Islet precursor cell (in vitro differentiated cells): ENCODE results near the gene GALNT9.
A peak's percentile ranks its signal among the peaks of the same experiment; 100 is the strongest.
"Not testable (repeated sequence)": the region's sequence is repeated elsewhere in the genome, so short reads cannot be mapped to it uniquely, and the experiment has no call there.

ENCODE experiments used
- DNase-seq: peaks from one replicate; pipeline ENCODE4 v3.0.0-alpha.2; 2018

The GALNT9 gene

DNA sequence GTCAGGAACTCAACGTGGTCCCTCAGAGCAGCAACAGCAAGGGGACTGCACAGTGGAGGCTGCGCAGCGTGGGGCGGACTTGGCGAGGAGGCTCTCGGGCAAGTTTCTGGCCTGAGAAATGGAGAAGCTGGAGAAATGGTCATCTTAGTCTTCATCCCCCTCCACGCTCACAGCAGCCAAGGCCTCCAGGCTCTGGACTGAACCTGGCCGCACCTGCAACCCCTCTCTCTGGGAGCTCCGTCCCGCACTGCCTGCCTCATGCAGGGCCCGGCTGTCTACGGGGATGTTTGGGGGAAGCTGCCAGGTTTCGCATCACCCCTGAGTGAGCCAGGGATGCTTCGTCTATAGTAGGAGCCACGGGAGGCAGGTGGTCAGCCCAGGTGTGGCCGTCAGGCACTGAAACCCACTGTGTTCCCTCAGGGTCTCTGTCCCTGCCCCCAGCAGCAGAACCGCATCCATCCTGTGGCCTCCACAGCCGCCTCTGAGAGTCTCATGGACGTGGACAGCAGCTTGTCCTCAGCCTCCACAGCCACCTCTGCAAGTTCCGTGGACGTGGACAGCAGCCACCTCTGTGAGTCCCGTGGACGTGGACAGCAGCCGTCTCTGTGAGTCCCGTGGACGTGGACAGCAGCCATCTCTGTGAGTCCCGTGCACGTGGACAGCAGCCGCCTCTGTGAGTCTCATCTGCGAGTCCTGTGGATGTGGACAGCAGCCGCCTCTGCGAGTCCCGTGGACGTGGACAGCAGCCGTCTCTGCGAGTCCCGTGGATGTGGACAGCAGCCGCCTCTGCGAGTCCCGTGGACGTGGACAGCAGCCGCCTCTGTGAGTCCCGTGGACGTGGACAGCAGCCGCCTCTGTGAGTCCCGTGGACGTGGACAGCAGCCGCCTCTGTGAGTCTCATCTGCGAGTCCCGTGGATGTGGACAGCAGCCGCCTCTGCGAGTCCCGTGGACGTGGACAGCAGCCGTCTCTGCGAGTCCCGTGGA lies 29.1 kb upstream of the GALNT9 start:
- not testable (repeated sequence) for DNase-seq

DNA sequence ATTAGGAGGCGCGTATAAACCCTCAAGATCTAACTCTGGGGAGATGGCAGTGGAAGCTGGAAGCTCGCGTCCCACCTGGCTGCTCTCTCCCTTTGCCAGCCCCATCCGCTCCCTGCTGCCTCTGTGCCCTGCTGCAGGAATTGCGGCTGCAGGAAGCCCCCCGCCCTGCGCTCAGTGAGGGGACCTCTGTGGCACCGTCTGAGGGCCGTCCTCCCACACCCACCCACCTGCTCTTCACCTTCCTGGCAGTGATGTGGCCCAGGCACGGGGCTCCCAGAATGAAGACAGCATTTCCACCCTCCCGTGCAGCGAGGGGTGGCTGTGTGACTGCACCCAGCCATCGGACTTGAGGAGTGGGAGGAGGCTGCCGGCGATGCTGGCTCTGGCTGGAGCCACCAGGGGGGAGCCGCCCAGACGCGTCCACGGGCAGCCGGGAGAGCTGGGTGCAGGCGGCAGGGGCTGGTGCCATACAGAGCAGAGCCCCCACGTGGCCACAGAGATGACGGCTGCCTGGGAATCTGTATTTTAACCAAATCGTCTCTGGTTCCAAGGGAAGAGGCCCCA lies 28.3 kb upstream of the GALNT9 start:
- no peak for DNase-seq

DNA sequence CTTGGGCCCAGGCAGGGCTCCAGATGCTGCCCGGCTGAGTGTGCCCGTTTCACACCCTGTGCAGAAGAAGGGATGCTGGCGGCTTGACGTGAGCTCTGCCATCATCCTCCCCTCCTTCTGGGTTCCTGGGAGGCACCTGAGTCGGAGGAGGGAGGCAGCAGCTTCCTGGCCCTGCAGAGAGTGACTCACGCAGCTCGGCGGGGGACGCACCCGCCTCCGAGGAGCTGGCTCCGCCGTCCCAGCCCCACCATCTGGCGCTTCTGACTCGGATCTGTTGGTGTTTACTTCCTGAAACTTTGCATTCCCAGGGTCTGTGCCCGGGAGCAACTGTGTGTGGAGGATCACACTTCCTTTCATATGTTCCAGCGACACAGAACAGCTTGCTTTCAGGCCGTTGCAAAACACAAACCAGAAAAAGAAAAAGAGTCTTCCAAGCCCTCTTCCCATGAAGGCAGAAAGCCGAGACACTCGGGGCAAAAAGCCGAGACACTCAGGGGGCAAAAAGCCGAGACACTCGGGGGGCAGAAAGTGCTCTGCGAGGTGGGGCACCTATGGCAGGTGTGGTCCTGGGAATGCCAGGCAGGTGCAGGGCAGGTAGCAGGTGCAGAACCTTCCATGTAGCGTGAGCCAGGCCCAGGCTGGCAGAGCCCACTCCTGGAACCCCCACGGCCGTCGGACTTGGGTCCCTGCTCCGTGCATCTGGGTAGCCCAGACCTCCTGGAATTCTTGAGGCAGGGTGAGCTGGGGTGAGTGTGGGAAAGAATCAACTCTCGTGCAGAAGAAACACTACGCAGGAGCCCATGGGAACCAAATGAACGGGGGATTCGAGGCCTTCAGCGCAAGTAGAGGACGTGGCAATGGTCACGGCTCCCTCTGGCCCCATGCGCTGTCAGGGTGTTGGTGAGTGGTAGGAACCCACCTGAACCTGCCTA lies 27.6 kb upstream of the GALNT9 start:
- peak; percentile 93 for DNase-seq

DNA sequence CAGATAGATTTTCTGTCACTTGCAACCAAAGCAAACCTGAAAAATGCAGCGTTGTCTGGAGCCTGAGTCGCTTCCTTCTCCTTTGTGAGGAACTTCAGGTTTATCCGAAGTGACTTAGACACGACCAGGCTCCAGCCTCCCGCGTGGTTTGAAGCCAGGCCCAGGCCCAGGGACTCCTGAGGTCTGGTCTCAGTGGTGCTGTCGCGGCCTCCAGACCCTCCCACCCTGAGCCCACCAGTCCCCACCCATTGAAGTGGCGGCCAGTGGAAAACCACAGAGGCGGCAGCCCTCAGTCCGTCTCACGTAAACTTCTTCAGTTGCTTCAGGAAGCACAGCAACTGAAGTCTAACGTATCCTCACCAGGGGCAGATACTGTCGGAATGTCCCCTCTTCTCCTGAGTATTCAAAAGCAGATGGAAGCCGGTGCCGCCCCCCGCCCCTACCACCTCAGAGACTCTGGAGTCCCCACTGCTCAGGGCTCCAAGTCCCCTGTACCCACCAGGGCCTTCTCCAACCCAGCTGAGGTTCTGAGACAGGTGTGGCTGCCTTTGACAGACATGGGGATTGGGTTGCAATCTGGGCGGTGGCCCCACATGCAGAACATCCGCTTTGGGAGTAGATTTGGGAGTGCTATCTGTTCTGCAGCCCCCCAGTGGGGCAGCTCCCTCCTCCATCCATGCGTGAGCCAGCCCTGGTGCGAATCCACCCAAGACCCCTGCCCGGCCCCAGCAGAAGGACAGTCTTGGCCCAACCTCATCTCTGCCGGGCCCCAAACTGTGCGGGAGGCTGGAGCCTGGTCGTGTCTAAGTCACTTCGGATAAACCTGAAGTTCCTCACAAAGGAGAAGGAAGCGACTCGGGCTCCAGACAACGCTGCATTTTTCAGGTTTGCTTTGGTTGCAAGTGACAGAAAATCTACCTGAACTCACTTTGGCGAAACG lies 26.6 kb upstream of the GALNT9 start:
- no peak for DNase-seq

DNA sequence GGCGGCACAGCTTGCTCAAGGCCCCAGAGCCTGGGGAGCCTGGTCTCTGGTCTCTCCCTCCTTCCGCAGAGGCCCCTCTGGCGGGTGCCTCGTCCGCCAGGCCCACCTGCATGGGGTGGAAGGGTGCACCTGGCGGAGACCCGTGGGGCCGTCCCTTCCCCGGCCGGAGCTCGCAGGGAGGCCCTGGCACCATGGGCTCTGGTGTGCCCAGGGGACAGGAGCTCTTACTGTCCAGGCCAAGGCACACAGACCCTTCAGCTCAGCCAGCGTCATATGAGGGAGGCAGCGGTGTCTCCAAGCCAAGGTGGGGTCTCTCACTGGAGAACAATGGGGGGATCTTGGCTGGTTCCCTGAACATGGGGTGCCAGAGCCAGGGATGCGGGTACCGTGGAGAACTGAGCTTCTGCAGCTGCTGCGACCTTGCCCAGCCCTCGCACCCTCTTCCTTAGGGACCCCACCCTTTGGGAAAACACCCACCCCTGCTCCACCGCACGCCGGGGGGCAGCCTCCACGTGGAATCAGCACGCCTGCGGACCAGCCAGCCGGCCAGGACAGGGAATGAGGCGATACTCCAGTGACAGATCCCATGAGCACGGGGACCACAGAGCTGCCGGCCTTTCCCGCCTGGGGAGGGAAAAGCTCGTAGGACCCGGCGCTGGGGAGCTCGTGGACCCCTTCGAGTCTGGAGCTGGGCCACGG lies 25.7 kb upstream of the GALNT9 start:
- no peak for DNase-seq

DNA sequence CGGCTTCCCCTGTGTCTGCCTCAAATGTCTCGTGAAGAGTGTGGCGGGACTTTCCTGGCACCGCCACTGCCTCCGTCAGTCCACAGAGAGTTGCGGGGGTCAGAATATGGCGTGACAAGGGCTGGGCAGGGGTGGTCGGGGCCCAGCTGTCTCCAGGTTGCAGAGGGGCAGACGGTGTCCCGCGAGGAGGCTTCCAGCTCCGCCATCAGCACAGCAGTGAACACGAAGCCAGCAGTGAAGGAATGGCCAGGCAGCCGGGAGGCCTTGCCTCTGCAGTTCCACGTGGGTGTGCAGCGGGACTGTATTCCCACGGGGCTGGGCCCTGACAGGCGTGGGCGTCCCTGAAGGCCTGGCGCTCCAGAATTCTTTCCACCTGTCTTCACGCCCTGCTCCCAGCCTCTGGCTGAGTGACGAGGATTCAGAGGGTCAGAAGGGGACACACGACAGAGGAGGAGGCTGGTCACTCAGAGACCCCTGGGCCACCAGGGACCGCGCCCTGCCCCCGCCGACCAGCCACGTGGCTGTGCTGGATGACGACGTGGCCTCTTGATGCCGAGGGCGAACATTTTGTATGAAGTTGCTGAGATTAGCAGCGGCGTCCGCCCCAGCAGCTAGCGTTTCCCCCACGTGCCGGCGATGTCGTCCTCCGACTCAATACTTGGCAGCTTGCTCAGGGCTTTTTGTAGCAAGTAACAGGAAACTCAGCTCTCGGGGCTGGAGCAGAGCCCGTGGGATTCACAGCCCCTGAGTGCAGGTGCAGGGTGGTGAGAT lies 25.0 kb upstream of the GALNT9 start:
- no peak for DNase-seq

DNA sequence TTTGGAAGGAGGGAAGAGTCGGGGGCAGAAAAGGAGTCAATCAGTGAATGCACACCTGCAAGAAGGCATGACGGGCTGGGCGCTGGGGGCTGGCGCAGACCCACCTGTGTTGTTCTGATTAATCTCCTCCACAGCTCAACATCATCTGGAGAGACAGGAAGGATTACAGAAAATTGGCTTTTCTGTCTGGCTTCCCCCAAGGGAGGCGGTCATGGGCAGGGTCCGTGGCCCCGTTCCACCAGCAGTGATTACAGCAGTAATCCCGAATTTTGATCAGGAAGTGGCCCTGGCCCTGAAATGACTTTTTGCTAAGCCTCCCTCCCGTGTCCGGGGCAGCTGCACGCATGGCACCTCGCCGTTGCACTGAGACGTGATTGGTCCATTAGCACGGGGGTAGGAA lies 24.4 kb upstream of the GALNT9 start:
- no peak for DNase-seq

DNA sequence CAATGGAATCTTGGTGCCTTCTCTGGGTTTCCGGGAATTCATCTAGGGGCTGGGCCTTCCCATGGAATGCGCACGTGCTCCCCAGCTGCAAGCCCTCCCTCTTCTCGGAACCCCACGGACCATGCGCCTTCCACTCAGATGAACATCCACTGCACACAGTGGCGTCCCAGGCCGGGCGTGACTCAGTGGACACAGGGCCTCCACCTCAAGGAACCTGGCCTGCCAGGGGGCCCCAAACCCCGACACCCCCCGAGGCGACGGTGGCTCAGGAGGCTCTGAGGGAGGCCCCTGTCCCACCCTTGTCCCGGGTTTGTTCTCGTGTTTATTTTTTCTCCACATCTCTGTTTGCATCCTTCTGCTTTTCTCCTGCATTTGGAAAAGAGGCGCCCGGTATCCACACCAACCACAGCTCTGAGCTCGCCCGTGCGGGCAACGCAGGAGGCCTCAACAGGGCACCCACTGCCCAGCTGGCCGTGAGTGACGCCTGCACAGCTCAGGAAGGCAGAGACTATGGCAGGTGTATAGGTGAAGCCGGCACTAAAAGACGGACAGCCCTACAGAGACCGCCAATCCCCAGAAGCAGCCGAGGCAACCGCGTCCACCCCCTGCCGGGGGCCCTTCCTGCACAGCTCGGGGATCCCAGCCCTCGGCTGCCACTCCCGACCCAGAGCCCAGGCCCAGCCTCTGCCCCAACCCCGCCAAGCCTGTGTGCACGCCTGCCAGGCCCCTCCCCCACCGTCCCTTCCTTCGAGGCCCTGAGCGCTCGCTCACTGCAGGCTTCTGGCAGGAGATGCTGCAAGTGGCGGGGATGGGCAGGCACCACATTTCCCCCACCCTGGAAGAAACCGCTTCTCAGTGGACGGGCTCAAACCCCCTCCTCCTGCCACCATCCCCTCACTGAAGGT lies 23.8 kb upstream of the GALNT9 start:
- no peak for DNase-seq

DNA sequence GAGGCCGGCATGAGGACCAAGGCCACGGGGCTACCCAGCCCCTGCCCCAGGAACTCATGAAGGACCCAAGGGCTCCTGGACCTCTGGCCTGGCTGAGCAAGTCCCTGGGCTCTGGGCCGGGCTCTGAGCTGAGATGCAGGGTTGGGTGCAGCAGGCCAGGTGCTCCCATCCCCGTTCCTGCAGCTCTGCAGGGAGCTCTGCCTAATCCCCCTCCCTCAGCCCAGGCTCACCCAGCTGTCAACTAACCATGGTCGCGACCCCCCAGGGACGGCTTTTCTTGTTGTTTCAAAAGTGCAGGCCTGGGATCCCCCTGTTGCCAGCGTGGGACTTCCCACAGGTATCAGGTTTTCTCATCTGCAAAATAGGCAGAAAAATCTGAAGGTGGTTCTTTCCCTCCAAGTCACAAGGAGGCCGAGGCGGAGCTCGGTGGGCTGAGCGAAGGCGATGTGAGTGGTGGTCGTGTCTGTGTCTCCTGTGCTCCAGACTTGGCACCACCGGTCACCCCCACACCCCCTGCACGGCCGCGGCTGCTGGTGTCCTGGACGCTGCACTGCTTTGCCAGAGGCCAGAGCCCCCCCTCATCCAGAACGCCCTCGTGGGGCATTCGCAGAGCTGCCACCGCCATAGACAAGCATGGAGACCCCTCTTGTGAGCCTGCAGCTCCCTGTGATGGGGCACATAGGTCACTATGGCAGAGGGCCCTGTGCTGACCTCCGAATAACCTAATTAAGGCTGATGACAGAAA lies 22.5 kb upstream of the GALNT9 start:
- no peak for DNase-seq

DNA sequence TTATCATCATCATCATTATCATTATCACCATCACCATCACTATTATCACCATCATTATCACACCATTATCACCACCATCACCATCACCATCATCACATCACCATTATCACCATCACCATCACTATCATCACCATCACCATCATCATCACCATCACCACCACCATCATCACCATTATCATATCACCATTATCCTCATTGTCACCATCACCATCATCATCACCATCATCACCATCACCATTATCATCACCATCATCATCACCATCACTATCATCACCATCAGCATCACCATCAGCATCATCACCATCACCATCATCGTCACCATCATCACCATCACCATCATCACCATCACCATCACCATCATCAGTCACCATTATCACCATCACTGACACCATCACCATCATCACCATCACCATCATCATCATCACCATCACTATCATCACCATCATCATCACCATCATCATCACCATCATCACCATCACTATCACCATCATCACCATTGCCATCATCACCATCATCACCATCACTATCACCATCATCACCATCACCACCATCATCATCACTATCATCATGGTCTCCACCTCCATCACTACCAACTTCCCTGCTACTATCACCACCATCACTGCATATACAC lies 20.2 kb upstream of the GALNT9 start:
- DNase-seq, result no peak

DNA sequence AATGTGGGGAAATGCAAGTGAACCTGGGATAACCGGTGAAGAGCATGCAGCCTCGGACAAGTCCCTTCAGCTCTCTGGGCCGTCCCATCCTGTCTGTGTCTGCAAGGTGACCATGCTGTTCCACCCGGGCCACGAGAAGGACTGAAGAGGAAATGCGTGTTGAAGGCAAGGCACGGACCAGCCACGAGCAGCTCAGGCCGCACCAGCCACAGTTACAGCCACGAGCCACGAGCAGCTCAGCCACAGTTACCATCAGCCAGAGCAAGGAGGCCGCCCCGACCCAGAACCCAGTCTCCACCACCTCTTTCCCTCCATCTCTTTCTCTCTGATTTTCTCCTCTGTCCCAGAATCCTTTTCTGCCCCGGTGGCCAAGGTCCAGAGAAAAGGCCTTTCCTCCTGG lies 18.8 kb upstream of the GALNT9 start:
- no peak for DNase-seq

DNA sequence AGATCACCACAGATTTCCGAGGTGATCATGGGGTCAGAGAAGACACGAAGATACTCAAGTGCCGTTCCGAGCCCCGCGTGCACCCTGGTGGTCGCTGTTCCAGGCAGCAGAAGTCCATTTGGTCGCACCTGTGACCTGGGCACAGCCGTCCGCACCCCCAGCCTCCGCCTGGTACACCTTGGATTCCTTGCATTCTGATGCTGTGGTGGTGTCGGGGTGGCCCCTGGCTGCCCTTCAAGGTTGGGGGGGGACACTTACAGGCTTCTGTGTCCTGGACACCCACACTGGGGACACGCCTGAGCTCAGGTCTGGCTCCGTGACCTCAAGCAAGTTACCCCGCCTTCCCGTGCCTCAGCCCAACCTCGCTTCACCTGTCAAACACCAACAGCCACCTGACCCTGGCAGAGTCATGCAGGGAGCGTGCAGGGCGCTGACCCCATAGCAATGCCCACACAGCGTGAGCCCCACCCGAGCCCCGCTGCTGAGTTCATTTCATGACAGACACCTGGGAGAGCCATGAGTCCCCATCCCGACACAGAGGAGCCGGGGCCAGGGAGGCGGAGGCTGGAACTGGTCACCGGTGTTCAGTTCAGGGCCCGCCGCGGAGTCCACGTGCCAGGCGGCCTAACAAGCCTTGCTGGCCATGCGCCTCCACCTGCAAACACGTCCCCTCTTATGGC lies 17.9 kb upstream of the GALNT9 start:
- DNase-seq, result no peak

DNA sequence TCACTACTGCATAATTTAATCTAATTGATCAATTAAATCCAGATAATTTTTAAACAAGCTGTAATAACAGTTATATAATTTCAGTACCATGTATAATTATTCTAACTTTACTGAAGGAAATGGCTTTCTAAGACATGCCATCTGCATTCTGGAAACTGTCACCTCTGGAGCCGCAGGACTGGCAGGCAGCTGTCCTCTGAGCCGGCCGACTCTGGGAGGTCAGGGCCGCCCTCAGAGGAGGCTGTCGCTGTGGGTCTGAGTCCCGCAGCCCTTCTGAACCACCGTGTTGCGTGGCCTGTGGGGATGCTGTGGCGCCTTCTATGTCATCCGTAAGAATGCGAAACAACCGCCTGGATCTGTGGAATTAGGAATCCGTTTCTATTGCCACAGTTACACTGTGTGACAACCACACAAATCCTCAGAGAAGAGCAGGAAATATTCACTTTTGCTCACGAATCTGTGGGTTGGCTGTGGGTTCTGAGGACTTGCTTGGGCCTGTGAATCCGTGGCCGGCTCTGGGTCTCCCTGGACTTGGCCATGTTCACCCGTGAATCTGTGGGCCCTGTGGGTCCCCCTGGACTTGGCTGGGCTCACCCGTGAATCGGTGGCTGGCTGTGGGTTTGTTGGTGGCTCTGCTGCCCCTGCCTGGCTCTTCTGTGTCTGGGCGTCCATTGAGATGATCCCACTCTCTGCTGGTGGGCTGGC lies 17.2 kb upstream of the GALNT9 start:
- no peak for DNase-seq

DNA sequence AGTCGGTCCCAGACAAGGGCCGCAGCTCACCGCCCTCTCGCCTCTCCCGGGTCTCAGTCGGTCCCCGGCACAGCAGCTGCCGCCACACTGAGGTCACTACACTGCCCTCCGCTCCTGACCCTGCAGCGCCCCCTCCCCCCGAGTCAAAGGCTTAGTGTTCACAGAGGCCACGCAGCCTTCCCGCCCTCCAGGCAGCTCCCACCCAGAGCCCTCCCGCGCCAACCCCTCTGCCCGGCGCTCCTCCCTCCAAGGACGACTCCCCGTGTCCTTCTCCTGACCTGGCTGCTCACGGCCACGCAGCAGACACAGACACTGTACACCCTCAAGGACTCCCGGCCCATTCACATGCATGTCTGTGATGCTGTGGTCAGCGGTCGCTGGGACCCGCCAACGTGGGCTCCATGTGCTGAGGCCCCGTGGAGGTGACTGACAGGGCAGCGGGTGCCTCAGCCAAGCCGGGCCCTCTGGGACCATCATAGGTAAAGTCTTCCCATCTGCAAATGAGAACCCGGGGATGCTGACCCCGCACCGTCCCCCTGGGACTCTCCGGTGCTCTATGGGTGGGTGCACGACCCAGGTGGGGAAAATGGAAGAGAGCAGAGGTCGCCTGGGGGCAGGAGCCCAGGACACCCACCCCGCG lies 16.3 kb upstream of the GALNT9 start:
- no peak for DNase-seq

DNA sequence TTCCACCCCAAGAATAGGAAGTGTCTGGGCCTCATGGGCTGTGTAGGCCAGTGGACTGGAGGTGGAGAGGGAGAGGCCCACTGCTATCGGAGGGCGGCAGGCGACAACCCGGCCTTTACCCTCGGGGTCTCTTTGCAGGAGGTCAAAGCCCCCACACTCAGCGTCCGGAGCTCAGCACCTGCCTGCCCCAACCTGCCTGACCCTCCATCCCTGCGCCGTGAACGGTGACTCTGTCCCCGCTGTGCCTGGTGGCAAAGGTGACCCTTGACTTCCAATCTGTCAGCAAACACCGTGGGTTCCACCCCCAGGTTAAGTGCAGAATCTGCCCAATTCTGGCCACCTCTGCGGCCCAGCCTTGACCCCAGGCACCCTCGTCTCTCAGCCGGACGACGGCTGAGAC lies 15.7 kb upstream of the GALNT9 start:
- no peak for DNase-seq

DNA sequence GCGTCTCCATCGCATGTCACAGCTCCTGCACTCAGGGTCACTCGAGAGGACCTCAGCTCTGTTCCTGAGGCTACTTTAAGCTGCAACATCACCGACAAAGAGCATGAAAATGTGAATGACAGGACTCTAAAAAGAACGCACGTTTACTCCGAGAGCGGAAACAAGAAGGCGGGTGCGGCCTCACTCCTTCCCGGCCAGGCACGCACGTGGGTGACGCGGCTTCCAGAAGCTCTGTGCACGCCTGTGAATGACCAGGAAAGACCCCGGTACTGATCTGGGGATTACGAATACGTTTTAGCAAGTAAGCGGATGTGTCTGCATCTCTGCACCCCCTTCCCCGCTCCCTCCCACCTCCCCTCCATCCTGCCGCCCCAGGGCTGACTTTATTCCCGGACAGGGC lies 15.2 kb upstream of the GALNT9 start:
- DNase-seq, result no peak

DNA sequence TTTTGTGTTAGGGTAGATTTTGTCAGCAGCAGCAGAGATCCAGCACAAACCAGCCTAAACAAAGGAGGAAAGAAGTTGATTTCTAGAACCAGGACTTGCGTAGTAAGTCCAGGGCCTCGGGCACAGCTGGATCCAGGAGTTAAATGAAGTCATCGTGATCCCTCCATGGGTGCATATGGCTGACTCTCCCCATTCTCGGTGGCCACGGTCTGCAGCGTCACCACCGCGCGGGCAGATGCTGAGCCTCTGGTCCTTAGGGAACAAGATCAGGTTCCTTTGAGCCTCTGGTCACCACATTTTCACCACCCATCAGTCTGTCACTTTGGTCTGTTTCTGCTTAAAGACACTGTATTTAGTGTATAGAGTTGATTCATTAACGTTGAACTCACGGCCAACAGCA lies 14.8 kb upstream of the GALNT9 start:
- no peak for DNase-seq
